ENCODE measurements around the gene MOCOS.

DNA sequence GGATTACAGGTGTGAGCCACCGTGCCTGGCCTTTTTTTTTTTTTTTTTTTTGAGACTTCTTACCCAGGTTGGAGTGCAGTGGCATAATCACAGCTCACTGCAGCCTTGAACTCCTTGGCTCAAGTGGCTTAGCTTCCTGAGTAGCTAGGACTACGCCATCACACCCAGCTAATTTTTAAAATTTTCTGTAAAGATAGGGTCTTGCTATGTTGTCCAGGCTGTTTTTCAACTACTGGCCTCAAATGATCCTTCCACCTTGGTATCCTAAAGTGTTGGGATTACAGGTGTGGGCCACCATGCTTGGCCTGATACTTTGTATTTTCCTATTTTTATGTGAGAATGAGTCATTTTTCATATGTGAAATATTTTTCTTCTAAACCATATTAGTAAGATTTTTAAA lies 43.9 kb upstream of the MOCOS start:
- TF ChIP-seq EP300 (IDR thresholded peaks at IDR 0.05; ENCODE audit: low read depth) (no peak), POLR2AphosphoS5 (IDR thresholded peaks at IDR 0.05) (no peak)
- TF ChIP-seq, protein P1, sequence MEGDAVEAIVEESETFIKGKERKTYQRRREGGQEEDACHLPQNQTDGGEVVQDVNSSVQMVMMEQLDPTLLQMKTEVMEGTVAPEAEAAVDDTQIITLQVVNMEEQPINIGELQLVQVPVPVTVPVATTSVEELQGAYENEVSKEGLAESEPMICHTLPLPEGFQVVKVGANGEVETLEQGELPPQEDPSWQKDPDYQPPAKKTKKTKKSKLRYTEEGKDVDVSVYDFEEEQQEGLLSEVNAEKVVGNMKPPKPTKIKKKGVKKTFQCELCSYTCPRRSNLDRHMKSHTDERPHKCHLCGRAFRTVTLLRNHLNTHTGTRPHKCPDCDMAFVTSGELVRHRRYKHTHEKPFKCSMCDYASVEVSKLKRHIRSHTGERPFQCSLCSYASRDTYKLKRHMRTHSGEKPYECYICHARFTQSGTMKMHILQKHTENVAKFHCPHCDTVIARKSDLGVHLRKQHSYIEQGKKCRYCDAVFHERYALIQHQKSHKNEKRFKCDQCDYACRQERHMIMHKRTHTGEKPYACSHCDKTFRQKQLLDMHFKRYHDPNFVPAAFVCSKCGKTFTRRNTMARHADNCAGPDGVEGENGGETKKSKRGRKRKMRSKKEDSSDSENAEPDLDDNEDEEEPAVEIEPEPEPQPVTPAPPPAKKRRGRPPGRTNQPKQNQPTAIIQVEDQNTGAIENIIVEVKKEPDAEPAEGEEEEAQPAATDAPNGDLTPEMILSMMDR (IDR thresholded peaks at IDR 0.05): no peak

Data from transverse colon (tissue), 4 donors.